PC-3 (cell line): ENCODE data around the gene KRTAP3-2.

ENCODE experiments used
- EZH2phosphoT487 ChIP-seq: fragments of 300-600 bp; sonication (generic); IDR thresholded peaks from 2 replicates; pipeline ENCODE4 v1.6.1; 2018; ENCODE audit warnings: mild to moderate bottlenecking, antibody characterized with exemption, low read length, borderline replicate concordance
- TF ChIP-seq, protein P1 (sequence below): fragments of 300-600 bp; sonication (generic); conservative IDR thresholded peaks from 2 replicates; pipeline ENCODE4 v1.5.1; 2017; ENCODE audit warnings: antibody characterized with exemption, low read depth, mild to moderate bottlenecking, low read length

DNA sequence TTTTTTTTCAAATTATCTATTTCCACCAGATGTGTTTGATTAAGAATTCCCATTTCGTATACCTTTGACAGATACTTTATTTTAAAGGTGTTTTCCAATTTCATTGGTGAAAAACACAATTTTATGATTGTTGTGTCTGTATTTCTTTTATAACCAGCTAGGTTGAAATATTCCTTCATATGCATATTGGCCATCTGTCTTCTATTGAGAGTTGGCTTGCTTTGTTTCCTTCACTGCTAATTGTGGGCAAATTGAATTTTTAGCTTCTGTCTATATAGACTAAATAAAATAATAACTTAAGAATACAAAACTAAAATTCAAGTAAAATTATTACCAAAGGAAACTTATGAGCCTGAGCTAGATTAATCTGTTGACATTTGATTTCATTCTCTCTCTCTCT is 4.6 kb downstream of the KRTAP3-2 start:
- TF ChIP-seq, protein P1, sequence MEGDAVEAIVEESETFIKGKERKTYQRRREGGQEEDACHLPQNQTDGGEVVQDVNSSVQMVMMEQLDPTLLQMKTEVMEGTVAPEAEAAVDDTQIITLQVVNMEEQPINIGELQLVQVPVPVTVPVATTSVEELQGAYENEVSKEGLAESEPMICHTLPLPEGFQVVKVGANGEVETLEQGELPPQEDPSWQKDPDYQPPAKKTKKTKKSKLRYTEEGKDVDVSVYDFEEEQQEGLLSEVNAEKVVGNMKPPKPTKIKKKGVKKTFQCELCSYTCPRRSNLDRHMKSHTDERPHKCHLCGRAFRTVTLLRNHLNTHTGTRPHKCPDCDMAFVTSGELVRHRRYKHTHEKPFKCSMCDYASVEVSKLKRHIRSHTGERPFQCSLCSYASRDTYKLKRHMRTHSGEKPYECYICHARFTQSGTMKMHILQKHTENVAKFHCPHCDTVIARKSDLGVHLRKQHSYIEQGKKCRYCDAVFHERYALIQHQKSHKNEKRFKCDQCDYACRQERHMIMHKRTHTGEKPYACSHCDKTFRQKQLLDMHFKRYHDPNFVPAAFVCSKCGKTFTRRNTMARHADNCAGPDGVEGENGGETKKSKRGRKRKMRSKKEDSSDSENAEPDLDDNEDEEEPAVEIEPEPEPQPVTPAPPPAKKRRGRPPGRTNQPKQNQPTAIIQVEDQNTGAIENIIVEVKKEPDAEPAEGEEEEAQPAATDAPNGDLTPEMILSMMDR, result no peak
- no peak for TF ChIP-seq EZH2phosphoT487
